ENCODE results near the gene SP140.

Gene SP140

GRCh38 chr2:230226051-230226551 lies 565 bp downstream of the SP140 start:
- no peak for TF ChIP-seq CTCF (conservative IDR thresholded peaks at IDR 0.05)
- no peak overlapping the region for H3K27ac ChIP-seq

GRCh38 chr2:230227216-230227615 lies 1.7 kb downstream of the SP140 start:
- H3K27ac ChIP-seq: no peak overlapping the region
- no peak for TF ChIP-seq CTCF (conservative IDR thresholded peaks at IDR 0.05)

DNA sequence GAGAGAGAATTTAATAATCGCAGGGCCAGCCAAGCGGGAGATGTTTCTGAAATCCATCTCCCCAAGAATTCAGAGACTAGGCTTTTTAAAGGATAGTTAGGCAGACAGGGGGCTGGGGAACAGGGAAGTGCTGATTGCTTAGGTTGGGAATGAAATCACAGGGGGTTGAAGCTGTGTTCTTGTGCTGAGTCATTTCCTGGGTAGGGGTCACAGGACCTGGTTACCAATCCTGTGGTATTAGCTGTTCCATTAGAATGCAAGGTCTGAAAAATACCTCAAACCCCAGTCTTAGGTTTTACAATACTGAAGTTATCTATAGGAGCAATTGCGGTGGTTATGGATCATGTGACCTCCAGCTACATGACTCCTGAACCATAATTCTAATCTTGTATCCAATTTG lies 4.6 kb downstream of the SP140 start:
- no peak overlapping the region for H3K27ac ChIP-seq

DNA sequence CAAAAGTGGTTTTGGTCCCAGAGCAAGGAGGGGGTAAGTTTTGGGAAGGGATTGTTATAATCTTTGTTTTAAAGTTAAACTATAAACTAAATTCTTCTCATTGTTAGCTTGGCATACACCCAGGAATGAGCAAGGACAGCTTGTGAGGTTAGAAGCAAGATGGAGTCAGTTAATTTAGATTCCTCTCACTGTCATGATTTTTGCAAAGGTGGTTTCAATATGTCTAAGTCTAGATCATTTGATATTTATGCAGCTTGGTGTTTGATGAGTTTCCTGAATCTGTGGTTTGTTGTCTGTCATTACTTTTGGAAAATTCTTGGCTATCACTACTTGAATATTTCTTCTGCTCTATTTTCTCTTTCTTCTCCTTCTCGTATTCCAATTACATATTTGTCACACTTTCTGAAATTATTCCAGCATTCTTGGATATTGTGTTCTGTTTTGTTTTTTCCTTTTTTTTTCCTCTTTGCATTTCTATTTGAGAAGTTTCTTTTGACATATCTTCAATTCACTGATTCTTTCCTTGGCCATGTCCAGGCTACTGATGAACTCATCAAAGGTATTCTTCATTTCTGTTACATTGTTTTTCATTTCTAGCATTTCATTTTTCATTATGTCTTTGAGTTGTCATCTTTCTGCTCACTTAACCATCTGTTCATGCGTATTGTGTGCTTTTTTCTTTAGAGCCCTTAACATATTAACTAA lies 5.1 kb downstream of the SP140 start:
- H3K27ac ChIP-seq: no peak overlapping the region
- no peak for TF ChIP-seq CTCF (conservative IDR thresholded peaks at IDR 0.05)

More for the DNA sequence above, 4.6 kb downstream of the SP140 start:
- TF ChIP-seq CTCF (conservative IDR thresholded peaks at IDR 0.05): no peak

DNA sequence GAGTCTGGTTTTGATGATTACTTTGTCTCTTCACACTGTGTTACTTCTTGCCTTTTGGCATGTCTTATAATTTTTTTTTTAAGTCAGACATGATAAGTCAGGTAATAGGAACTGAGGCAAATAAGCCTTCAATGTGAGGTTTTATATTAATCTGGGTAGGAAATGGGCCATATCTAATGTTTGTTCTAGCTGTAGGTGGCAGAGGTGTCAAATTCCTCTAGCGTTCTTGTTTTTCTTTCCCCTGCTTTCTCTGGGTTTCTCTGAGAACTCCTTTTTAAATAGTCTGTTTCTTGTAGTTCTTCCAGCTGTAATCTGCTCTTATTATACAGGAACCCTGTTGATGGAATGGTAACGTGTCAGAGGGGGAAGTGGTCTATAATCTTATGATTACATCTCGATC lies 5.7 kb downstream of the SP140 start:
- no peak for TF ChIP-seq CTCF (conservative IDR thresholded peaks at IDR 0.05)
- no peak overlapping the region for H3K27ac ChIP-seq

DNA sequence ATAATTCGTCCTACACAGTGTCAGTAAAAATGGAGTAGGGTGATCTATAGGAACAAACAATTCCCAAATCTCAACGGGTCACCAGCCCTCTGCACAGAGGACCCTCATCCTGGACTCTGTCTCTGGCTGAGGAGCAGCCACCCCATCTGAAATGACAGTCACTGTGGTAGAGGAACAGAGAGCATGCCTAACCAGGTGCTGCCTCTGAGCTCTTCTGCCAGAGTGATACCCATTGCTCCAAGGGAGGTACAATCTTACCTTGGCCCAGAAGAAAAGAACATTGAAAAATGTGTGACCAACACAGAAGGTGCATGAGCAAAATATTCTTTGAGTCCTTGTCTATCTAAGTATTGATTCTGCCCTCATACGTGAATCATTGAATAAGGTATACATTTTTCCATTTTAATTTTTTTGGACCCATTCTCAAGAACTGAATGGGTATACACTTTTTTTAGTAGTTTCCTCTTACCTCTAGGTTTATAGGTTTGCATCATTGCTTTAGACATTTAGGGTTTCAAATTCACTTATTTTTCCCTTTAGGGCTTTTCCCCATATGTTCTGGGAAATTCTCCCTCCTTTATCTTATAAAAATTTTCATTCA lies 8.7 kb downstream of the SP140 start:
- H3K27ac ChIP-seq: no peak overlapping the region
- no peak for TF ChIP-seq CTCF (conservative IDR thresholded peaks at IDR 0.05)

DNA sequence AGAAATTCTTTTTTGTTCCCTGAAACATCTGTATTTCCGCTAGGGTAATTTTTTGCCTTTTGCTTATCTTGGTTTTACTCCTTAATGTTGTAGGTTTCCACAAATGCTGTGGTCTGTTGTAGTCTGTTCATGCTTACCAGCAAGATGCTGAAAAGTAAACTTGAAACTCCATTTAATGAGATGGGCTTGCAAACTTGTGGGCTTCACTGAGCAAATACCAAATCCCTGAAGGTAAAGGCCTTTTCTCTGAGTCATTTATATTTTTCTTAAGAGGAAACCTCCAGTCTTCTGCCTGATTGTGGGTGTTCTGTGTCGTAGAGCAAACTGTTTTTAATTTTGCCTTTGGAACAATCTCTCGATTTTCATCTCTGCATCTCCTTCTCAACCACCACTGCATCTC lies 9.3 kb downstream of the SP140 start:
- H3K27ac ChIP-seq: no peak overlapping the region
- no peak for TF ChIP-seq CTCF (conservative IDR thresholded peaks at IDR 0.05)
